Progenitor cell of endocrine pancreas (in vitro differentiated cells): ENCODE measurements around the gene CCL24. TPM values are rescaled to one million over a fixed set of nuclear protein-coding genes. Genes with fewer than 3 reads are reported as not detected.
A peak's percentile ranks its signal among the peaks of the same experiment; 100 is the strongest.
"Not testable (repeated sequence)": the region's sequence is repeated elsewhere in the genome, so short reads cannot be mapped to it uniquely, and the experiment has no call there.

ENCODE experiments used
- DNase-seq: peaks from one replicate; pipeline ENCODE4 v3.0.0; 2021; ENCODE audit warnings: low spot score; ENCODE audit not compliant: unreplicated experiment
- H3K27ac Mint-ChIP-seq: 2 replicates; pipeline ENCODE4 v1.8.0; 2021; ENCODE audit warnings: mild to moderate bottlenecking, moderate library complexity, mixed read lengths
- H3K27me3 Mint-ChIP-seq: 2 replicates; pipeline ENCODE4 v1.8.0; 2021; ENCODE audit warnings: mixed read lengths
- H3K36me3 Mint-ChIP-seq: 2 replicates; pipeline ENCODE4 v1.8.0; 2022; ENCODE audit warnings: mixed read lengths; ENCODE audit not compliant: insufficient read depth
- H3K4me1 Mint-ChIP-seq: 2 replicates; pipeline ENCODE4 v1.8.0; 2021; ENCODE audit warnings: low read depth, mixed read lengths
- H3K4me3 Mint-ChIP-seq: 2 replicates; pipeline ENCODE4 v1.8.0; 2021; ENCODE audit warnings: low read depth, mild to moderate bottlenecking, moderate library complexity, mixed read lengths
- H3K9me3 Mint-ChIP-seq: 2 replicates; pipeline ENCODE4 v1.8.0; 2021; ENCODE audit warnings: low read depth, mixed read lengths
- total RNA-seq: library from RNA; stranded (reverse); gene quantifications from 2 replicates; pipeline ENCODE4 v1.2.1, GENCODE V29; 2021
- TF ChIP-seq, protein P1 (sequence below): fragments of 200-600 bp; sonication (generic); IDR thresholded peaks from one replicate; pipeline ENCODE4 v1.5.0; 2021; ENCODE audit warnings: antibody characterized with exemption, mild to moderate bottlenecking; ENCODE audit not compliant: unreplicated experiment

The CCL24 gene
- total RNA-seq, 1 donor from 2014 or later: not detected

DNA sequence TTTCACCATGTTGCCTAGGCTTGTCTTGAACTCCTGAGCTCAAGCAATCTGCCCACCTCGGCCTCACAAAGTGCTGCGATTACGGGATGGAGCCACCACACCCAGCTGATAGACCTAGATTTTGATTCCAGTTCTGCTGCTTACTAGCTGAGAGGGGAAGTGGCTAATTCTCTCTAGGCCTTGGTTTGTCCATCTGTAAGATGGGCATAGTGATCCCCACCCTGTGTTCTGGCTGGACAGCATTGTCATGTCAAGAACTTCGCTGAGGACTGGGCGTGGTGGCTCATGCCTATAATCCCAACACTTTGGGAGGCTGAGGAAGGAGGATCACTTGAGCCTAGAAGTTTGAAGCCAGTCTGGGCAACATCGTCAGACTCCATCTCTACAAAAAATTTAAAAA is 17.4 kb upstream of the CCL24 start:
- no peak overlapping the region for H3K4me3 Mint-ChIP-seq
- no peak for DNase-seq
- H3K36me3 Mint-ChIP-seq: no peaks in the 10 kb centered on the region
- H3K27me3 Mint-ChIP-seq: no peaks in the 10 kb centered on the region
- no peaks in the 10 kb centered on the region for H3K9me3 Mint-ChIP-seq
- no peaks in the 10 kb centered on the region for H3K4me1 Mint-ChIP-seq
- no peak overlapping the region for H3K27ac Mint-ChIP-seq
- TF ChIP-seq, protein P1, sequence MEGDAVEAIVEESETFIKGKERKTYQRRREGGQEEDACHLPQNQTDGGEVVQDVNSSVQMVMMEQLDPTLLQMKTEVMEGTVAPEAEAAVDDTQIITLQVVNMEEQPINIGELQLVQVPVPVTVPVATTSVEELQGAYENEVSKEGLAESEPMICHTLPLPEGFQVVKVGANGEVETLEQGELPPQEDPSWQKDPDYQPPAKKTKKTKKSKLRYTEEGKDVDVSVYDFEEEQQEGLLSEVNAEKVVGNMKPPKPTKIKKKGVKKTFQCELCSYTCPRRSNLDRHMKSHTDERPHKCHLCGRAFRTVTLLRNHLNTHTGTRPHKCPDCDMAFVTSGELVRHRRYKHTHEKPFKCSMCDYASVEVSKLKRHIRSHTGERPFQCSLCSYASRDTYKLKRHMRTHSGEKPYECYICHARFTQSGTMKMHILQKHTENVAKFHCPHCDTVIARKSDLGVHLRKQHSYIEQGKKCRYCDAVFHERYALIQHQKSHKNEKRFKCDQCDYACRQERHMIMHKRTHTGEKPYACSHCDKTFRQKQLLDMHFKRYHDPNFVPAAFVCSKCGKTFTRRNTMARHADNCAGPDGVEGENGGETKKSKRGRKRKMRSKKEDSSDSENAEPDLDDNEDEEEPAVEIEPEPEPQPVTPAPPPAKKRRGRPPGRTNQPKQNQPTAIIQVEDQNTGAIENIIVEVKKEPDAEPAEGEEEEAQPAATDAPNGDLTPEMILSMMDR: no peak

DNA sequence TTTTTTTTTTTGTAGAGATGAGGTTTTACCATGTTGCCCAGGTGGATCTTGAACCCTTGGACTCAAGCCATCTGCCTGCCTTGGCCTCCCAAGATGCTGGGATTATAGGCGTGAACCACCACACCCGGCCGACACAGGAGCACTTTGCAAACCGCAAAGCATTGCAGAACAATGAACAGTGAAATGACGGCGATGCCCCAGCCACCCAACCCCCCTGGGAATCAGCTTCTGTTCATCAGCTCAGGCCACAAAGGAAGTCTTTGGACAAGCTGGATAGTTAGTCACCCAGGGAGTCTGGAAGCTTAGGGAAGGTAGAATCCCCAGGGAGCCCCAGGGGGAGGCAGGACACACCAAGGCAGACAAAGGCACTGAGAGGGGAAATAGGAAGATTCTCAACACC is 16.1 kb upstream of the CCL24 start:
- not testable (repeated sequence) for DNase-seq, H3K4me3 Mint-ChIP-seq, H3K36me3 Mint-ChIP-seq, H3K4me1 Mint-ChIP-seq, H3K27me3 Mint-ChIP-seq, H3K9me3 Mint-ChIP-seq
- peak overlapping the region; percentile 76 for H3K27ac Mint-ChIP-seq

GRCh38 chr7:75823198-75823910 is 9.7 kb upstream of the CCL24 start:
- Mint-ChIP-seq H3K27ac (no peak overlapping the region), H3K27me3 (peaks cover 15% of the 10 kb centered on the region), H3K4me3 (no peak overlapping the region), H3K4me1 (no peaks in the 10 kb centered on the region), H3K36me3 (no peaks in the 10 kb centered on the region), H3K9me3 (no peaks in the 10 kb centered on the region)
- DNase-seq: no peak
- TF ChIP-seq, protein P1: no peak

DNA sequence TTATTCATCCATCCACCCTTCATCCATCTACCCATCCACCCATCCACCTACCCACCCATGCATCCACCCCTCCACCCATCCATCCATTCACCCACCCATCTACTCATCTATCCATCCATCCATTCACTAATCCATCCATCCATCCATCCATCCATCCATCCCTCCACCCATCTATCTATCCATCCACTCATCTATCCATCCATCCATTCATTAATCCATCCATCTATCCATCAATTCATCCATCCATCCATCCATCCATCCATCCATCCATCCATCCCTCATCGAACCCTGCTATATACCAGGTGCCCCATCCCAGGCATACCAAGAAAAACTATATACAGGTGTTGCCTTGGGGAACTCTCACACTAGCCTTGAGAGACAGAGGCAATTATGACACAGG is 7.1 kb upstream of the CCL24 start:
- TF ChIP-seq, protein P1: no peak
- DNase-seq: no peak
- H3K9me3 Mint-ChIP-seq: no peaks in the 10 kb centered on the region
- no peaks in the 10 kb centered on the region for H3K36me3 Mint-ChIP-seq
- no peak overlapping the region for H3K27ac Mint-ChIP-seq
- no peaks in the 10 kb centered on the region for H3K4me1 Mint-ChIP-seq
- no peak overlapping the region for H3K4me3 Mint-ChIP-seq
- peaks cover 15% of the 10 kb centered on the region for H3K27me3 Mint-ChIP-seq

- H3K9me3 Mint-ChIP-seq: no peaks in the 10 kb centered on the region
- H3K27ac Mint-ChIP-seq: no peak overlapping the region
- no peaks in the 10 kb centered on the region for H3K4me1 Mint-ChIP-seq
- peaks cover 15% of the 10 kb centered on the region for H3K27me3 Mint-ChIP-seq
- no peaks in the 10 kb centered on the region for H3K36me3 Mint-ChIP-seq
- TF ChIP-seq, protein P1: no peak
- no peak overlapping the region for H3K4me3 Mint-ChIP-seq
- DNase-seq: no peak
Measured at GRCh38 chr7:75819711-75820110, 6.1 kb upstream of the CCL24 start.

GRCh38 chr7:75818472-75818871 is 4.9 kb upstream of the CCL24 start:
- no peak overlapping the region for H3K4me3 Mint-ChIP-seq
- H3K27ac Mint-ChIP-seq: no peak overlapping the region
- TF ChIP-seq, protein P1: no peak
- H3K4me1 Mint-ChIP-seq: no peaks in the 10 kb centered on the region
- DNase-seq: no peak
- peaks cover 14% of the 10 kb centered on the region for H3K27me3 Mint-ChIP-seq
- H3K36me3 Mint-ChIP-seq: no peaks in the 10 kb centered on the region
- no peaks in the 10 kb centered on the region for H3K9me3 Mint-ChIP-seq
